Measurements from ENCODE around the gene TMEM266.

TMEM266 gene

DNA sequence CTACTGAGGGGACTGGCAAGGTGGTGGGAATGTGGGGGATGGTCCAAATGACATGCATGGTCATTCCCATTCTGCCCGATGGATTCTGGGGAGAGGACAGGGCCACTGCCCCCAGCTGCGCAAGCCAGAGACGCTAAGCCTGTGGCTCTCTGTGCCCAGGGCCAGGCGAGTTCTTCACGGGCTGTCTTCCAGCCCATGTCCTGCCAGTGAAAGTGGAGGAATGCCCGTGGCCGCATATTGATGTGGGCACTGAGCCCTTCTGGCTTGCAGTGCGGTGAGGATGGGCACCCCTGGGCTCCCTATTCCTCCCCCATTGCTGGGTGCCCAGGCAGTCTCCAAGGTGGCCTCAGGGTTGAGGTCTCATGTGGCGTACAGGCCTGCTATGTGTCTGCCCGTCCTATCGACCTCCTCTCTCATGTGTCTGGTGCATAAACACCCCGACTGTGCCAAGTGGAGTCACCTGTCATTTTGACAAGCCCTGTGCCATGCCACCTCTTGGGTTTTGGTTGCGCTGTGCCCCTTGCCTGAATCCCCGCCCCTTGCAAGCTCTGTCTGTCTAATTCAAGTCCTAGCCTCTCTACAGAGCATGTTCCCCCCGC, 116.8 kb downstream of the TMEM266 start:
- TF ChIP-seq, protein P1, sequence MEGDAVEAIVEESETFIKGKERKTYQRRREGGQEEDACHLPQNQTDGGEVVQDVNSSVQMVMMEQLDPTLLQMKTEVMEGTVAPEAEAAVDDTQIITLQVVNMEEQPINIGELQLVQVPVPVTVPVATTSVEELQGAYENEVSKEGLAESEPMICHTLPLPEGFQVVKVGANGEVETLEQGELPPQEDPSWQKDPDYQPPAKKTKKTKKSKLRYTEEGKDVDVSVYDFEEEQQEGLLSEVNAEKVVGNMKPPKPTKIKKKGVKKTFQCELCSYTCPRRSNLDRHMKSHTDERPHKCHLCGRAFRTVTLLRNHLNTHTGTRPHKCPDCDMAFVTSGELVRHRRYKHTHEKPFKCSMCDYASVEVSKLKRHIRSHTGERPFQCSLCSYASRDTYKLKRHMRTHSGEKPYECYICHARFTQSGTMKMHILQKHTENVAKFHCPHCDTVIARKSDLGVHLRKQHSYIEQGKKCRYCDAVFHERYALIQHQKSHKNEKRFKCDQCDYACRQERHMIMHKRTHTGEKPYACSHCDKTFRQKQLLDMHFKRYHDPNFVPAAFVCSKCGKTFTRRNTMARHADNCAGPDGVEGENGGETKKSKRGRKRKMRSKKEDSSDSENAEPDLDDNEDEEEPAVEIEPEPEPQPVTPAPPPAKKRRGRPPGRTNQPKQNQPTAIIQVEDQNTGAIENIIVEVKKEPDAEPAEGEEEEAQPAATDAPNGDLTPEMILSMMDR (IDR thresholded peaks at IDR 0.05; ENCODE audit: low read depth, low read length), result no peak
- no peak overlapping the region for H3K4me3 ChIP-seq (ENCODE audit: low read depth, low read length)
- DNase-seq (ENCODE audit: low read depth, low spot score), result no peak
- in situ Hi-C loops (cut with HindIII; ENCODE audit: low sequenced_read_pairs), result no loop called here

DNA sequence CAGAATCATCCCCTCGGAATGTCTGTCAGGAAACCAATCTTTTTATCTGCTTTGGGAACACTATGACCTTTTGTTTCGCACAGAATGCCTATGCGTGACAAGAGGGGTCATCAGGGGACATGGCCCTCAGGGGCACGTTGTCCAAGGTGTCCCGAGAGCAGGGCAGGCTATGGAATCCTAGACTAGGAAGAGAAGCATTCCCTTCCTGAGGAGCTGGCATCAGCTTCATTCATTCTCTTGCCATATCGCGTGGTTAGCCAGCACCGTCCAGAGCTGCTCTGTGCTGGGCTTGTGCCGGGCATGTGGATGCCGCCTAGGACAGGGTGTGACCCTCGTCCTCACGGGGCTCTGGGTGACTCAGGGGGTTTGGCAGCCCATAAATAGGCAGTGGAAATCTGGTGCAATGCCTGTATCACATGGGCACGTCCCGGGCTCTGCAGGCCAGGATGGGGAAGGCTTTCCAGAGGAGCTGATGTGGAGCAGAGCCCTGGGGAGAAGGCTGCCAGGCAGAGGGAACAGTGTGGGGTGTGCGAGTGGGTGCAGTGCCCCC, 117.8 kb downstream of the TMEM266 start:
- in situ Hi-C loops (cut with HindIII; ENCODE audit: low sequenced_read_pairs), result no loop called here
- TF ChIP-seq, protein P1 (IDR thresholded peaks at IDR 0.05; ENCODE audit: low read depth, low read length), result no peak
- DNase-seq (ENCODE audit: low read depth, low spot score), result no peak
- no peak overlapping the region for H3K4me3 ChIP-seq (ENCODE audit: low read depth, low read length)

DNA sequence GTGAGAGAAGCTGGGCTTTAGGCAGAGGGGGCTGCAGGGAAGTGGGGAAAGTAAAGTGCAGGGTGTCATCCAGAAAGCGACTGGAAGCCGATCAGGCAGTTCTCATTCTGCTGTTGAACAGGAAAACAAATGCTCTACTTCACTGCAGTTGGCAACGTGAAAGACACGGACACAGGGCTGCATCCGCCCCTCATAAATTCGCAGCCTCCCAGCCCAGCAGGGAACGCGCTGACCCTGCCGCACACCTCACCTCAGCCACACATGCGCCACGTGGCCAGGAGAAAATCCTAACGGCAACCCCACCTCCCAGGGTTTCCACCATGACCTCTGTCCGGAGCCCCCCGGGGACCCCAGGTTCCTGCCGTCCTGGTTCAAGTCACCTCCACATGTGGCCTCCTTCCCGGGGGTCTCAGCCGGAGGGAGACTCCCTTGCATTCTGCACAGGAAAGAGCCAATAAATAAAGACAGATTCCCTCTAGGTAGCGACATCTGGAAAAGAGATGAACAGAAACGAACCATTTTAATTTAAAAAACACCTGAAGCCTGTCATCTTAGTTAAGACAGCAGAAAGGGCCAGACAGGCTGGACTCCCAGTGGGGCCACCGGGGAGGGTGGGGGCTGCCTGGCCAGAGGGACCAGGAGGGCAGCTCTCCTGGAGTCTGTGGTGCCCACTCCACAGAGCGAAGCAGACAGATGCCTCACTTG, 118.7 kb downstream of the TMEM266 start:
- no peak for DNase-seq (ENCODE audit: low read depth, low spot score)
- H3K4me3 ChIP-seq (ENCODE audit: low read depth, low read length), result no peak overlapping the region
- in situ Hi-C loops (cut with HindIII; ENCODE audit: low sequenced_read_pairs), result no loop called here
- TF ChIP-seq, protein P1 (IDR thresholded peaks at IDR 0.05; ENCODE audit: low read depth, low read length), result no peak

DNA sequence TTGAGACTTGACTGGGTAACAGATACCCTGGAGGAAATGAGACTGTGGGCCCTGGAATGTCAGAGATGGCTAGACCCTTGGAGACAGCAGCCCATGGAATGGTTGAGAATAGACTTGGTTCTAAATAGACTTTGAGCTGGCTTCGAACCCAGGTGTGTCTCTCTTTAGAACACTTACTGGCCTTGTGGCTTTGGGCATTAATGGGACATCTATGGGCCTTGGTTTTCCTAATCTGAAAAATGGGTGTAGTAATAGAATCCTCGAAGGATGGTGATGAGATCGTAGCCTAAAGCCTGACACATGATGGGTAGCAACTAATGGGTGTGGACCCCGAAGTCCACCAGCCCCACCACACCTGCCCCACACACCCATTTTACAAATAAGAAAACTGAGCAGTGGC, 119.2 kb downstream of the TMEM266 start:
- TF ChIP-seq, protein P1 (IDR thresholded peaks at IDR 0.05; ENCODE audit: low read depth, low read length), result no peak
- in situ Hi-C loops (cut with HindIII; ENCODE audit: low sequenced_read_pairs), result no loop called here
- DNase-seq (ENCODE audit: low read depth, low spot score), result no peak
- H3K4me3 ChIP-seq (ENCODE audit: low read depth, low read length), result no peak overlapping the region

DNA sequence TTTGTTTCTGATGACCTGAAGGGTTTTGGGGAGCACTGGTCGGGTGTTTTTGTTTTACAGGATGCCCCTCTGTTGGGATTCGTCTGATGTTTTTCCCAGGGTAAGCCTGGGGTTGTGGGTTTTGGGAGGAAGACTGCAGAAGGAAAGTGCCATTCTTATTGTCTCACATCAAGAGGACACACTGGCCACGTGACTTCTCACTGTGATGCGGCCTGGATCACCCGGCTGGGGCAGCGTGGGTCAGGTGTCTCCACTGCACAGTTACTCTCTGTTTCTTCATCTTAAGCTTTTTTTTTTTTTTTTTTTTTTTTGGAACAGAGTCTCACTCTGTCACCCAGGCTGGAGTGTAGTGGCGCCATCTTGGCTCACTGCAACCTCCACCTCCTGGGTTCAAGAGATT, 120.5 kb downstream of the TMEM266 start:
- no peak overlapping the region for H3K4me3 ChIP-seq (ENCODE audit: low read depth, low read length)
- TF ChIP-seq, protein P1 (IDR thresholded peaks at IDR 0.05; ENCODE audit: low read depth, low read length), result no peak
- in situ Hi-C loops (cut with HindIII; ENCODE audit: low sequenced_read_pairs), result no loop called here
- no peak for DNase-seq (ENCODE audit: low read depth, low spot score)

DNA sequence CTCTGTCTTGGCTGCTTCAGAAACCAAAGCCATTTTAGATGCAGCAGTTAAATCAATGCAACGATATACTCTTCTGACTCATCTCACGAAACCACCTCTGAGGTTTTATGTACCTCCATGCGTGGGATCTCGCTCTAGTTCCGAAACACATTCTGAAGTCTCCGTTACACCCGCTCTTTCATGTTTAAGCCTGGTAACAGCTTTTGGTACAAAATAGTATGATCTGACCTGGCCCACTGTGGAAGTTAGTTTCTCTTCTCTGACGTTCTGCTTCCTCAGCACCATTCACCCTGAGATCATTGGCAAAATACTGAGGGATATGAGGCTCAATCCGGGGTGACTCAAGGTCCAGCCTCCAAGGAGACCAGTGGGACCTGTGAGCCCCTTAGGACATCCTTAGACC, 121.9 kb downstream of the TMEM266 start:
- TF ChIP-seq, protein P1 (IDR thresholded peaks at IDR 0.05; ENCODE audit: low read depth, low read length), result no peak
- H3K4me3 ChIP-seq (ENCODE audit: low read depth, low read length), result no peak overlapping the region
- in situ Hi-C loops (cut with HindIII; ENCODE audit: low sequenced_read_pairs), result no loop called here
- DNase-seq (ENCODE audit: low read depth, low spot score), result no peak
